T-helper 1 cell treated with Interleukin-12 subunit alpha and Interleukin-12 subunit beta and Interleukin-4 antibody, amounts not matched to agents 30 ng/mL and 1 ng/mL, for 36 hours (primary cell): ENCODE results near the gene CYTH2. TPM values are rescaled to one million over a fixed set of nuclear protein-coding genes. Genes with fewer than 3 reads are reported as not detected.

Experiments used
- intact Hi-C: fragments of 100-400 bp; cut with micrococcal nuclease; formaldehyde crosslinking; loops from one replicate; pipeline ENCODE4 v1.15.1; 2024
- total RNA-seq: library from RNA; stranded (reverse); gene quantifications from 2 replicates; pipeline ENCODE4 v1.2.3, GENCODE V29; 2022

The CYTH2 gene
- total RNA-seq, 1 donor from 2014 or later = 49.0 TPM

- intact Hi-C loops = no loop called here
These were observed 16.6 kb upstream of the CYTH2 start for GRCh38 chr19:48452289-48453190.

DNA sequence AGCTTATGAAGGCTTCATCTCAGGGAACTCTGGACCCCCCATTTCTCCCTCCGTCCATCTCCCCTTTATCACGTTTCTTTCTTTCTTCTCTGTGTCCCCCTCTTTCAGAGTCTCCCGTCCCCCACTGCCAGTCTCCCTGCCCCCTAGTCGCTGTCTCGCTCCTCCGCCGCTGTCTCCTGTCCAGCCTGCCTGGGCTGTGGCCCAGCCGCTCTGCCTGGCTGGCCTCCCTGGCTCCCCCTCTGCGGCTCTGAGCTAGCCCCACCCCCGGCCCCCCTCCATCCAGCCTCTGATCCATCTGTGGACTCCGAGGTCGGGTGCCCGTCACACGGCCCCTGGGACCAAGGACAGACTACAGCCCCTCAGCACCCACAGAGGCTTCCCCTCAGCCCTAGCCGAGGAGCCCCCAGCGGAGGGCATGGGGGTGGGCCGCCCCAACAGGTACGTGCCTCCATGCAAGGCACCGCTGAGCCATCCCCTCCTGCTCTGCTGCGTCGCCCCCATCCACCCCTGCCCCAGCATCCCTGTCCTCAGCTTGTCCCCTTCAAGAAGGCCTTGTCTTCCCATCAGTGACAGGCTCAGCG lies 14.9 kb upstream of the CYTH2 start:
- intact Hi-C loops = no loop called here

- intact Hi-C loops = no loop called here
These were observed 13.8 kb upstream of the CYTH2 start, which contains the start of gene KCNJ14 for GRCh38 chr19:48455171-48455907. Gene KCNJ14 (plus strand): TSS chr19:48455574. CDS start chr19:48461725, 6,151 bp downstream.

- intact Hi-C loops = no loop called here
These were observed 13.1 kb upstream of the CYTH2 start for GRCh38 chr19:48455908-48456562.

- intact Hi-C loops = no loop called here
These were observed 12.3 kb upstream of the CYTH2 start for GRCh38 chr19:48456864-48457263.

- intact Hi-C loops = no loop called here
These were observed 11.2 kb upstream of the CYTH2 start for GRCh38 chr19:48458016-48458415.

DNA sequence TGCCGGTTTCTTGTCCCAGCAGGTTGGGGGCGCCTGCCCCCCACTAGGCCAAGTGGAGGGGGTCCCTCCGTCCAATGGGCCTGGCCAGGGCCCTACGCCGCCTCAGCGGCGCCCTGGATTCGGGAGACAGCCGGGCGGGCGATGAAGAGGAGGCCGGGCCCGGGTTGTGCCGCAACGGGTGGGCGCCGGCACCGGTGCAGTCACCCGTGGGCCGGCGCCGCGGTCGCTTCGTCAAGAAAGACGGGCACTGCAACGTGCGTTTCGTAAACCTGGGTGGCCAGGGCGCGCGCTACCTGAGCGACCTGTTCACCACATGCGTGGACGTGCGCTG lies 7.6 kb upstream of the CYTH2 start:
- intact Hi-C loops = no loop called here

- intact Hi-C loops = no loop called here
These were observed 7.0 kb upstream of the CYTH2 start for GRCh38 chr19:48461982-48462655.

DNA sequence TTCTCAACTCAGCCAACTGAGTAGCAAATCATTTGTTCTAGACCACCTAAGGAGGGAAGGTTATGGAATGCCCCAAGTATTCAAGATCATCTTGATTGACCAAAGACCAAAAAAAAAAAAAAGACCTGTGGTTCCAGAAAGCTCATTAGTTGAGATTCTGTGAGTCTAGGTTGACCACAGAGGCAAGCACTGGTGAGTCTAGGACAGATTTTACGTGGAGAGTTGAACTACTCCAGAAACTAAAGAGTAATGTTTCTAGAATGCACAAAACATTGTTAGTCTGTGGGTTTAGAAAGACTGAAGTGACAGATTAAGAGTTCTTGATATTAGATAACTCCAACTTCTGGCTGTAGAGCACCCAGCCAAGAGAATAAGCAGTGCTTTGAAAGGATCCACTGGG lies 4.0 kb upstream of the CYTH2 start:
- intact Hi-C loops = no loop called here

DNA sequence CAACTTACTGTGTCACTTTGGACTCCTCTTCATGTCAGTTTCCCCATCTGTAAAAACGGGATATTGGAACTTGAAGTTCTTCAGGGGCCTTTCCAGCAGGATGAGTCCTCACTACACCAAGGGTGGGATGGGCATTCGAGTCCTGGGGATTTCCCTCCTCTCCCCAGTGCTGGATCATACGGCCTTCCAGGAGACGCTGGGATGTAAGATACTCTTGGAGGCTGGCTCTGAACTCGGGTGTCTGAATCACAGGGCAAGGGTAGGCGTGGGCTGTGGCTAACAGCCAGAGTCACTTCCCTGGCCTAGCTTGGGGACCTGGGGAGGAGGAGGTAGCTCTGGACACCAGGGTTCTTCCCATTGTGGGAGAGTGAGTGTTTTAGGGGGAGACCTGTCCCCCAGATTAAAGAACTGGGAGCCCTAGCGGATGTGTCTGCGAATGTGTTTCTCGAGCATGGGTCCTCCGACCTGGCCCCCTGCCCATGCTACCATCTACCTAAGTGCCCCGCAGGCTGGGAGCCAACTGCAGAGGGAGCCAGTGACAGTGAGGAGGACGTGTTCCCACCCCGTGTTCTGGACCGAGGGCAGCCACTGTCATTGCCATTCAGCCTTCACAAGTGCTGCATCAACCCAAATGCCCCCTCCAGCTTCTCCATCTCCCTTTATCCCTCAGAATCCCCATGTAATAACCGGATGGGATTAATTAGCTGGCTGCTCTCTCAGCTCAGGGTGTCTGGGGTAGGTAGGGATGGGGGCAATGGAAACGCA lies 2.4 kb upstream of the CYTH2 start:
- intact Hi-C loops = no loop called here

- intact Hi-C loops = loop anchor here (1.0 to 2.0 kb wide), 17 partner anchors 11 to 616 kb away; partner anchors contain the start of genes DBP, GRWD1, KDELR1 and RPL18
These were observed 339 bp upstream of the CYTH2 start for GRCh38 chr19:48468772-48469288.

- intact Hi-C loops = loop anchor here (1.0 to 2.0 kb wide), 17 partner anchors 10 to 615 kb away; partner anchors contain the start of genes DBP, GRWD1, KDELR1 and RPL18
These were observed 938 bp downstream of the CYTH2 start for GRCh38 chr19:48469934-48470680.

- intact Hi-C loops = no loop called here
These were observed 1.7 kb downstream of the CYTH2 start for GRCh38 chr19:48470856-48471255.

GRCh38 chr19:48471836-48472235 lies 2.7 kb downstream of the CYTH2 start:
- intact Hi-C loops = no loop called here

DNA sequence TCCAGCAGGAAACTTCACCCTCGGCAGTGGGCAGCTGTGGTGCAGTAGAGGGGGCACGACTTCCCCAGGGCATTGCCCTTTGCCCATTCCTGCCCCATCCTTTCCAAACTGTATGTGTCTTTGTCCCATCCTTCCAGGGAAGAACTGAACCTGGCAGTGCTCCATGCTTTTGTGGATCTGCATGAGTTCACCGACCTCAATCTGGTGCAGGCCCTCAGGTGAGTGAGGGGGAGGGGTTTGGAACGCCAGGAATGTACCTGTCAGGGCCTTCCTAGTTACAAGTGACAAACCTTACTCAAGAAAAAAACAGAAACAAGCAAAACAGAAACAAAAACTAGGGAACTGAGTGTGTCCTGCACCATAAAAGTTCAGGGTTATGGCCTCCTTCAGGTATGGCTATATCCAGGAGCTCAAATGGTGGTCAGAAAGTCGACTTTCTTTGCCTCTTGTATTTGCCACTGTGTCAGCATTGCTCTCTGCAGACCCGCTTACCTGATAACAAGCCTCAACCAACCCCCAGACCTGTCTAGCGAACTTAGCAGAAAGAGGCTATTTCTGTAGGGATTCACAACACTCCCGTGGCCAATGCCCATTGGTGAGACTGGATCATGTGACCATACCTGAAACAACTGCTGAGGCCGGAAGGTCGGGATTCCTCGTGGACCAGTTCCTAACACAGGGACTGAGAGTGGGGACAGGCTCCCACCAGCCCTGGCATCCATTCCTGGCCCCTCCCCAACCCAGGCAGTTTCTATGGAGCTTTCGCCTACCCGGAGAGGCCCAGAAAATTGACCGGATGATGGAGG lies 4.2 kb downstream of the CYTH2 start:
- intact Hi-C loops = no loop called here

DNA sequence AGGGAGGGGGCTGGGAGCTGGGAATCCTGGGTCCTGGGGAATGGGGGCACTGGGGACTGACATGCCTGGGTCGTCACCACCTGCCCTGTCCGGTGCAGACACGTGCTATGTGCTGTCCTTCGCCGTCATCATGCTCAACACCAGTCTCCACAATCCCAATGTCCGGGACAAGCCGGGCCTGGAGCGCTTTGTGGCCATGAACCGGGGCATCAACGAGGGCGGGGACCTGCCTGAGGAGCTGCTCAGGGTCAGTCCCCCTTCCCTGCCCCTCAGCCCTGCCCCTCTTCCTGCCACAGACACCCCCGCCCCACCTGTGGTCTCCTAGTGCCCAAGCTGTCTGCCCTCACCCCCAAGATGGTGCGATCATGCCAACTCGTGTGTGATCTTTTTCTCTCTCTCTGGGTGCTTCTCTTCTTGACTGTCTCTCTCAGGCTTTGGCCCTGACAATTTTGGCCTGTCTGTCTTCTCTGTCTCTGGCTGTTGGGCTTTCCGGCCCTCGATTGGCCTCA lies 5.0 kb downstream of the CYTH2 start:
- intact Hi-C loops = no loop called here

GRCh38 chr19:48475369-48476068 lies 6.3 kb downstream of the CYTH2 start:
- intact Hi-C loops = no loop called here
